Measurements from ENCODE around the gene ZSWIM6.

Gene ZSWIM6

GRCh38 chr5:61349935-61350334 is 17.9 kb downstream of the ZSWIM6 start:
- no peak overlapping the region for H3K4me3 Mint-ChIP-seq
- peaks cover 53% of the 10 kb centered on the region for H3K4me1 Mint-ChIP-seq (ENCODE audit: low read depth)
- H3K36me3 Mint-ChIP-seq (ENCODE audit: low read depth) = peaks cover 12% of the 10 kb centered on the region
- H3K27me3 Mint-ChIP-seq = no peaks in the 10 kb centered on the region
- no peaks in the 10 kb centered on the region for H3K9me3 Mint-ChIP-seq
- intact Hi-C loops (cut with micrococcal nuclease) = no loop called here
- H3K27ac Mint-ChIP-seq = no peak overlapping the region

DNA sequence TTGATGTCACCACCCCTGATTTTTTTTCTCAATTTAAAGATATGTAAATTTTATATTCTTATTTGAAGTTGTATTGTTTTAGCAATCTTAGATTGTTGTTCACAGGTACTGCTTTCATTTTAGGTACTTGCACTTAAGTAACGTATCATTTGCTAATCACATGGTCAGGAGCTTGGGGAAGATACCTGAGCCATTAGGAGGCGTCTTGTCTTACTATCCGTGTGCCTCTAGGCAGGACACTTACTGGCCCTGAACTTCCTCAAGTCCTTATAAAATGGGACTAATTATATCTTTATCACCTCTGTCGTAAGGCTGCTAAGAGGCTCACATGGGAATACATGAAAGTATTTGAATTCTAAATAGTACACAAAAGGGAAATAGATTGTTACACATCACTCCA is 18.5 kb downstream of the ZSWIM6 start:
- peaks cover 12% of the 10 kb centered on the region for H3K36me3 Mint-ChIP-seq (ENCODE audit: low read depth)
- H3K27me3 Mint-ChIP-seq = no peaks in the 10 kb centered on the region
- no peak overlapping the region for H3K27ac Mint-ChIP-seq
- H3K9me3 Mint-ChIP-seq = no peaks in the 10 kb centered on the region
- peaks cover 53% of the 10 kb centered on the region for H3K4me1 Mint-ChIP-seq (ENCODE audit: low read depth)
- H3K4me3 Mint-ChIP-seq = no peak overlapping the region
- intact Hi-C loops (cut with micrococcal nuclease) = no loop called here

GRCh38 chr5:61351733-61352132 is 19.7 kb downstream of the ZSWIM6 start:
- Mint-ChIP-seq H3K4me1 (ENCODE audit: low read depth) (peaks cover 48% of the 10 kb centered on the region), H3K27ac (no peak overlapping the region)

GRCh38 chr5:61352180-61352579 is 20.1 kb downstream of the ZSWIM6 start:
- intact Hi-C loops (cut with micrococcal nuclease) = no loop called here
- Mint-ChIP-seq H3K27ac (no peak overlapping the region), H3K4me3 (no peak overlapping the region), H3K4me1 (ENCODE audit: low read depth) (peaks cover 45% of the 10 kb centered on the region), H3K9me3 (peaks cover 4% of the 10 kb centered on the region), H3K36me3 (ENCODE audit: low read depth) (peaks cover 15% of the 10 kb centered on the region), H3K27me3 (no peaks in the 10 kb centered on the region)

More at GRCh38 chr5:61351733-61352132, 19.7 kb downstream of the ZSWIM6 start:
- intact Hi-C loops (cut with micrococcal nuclease) = no loop called here
- Mint-ChIP-seq H3K4me3 (no peak overlapping the region), H3K36me3 (ENCODE audit: low read depth) (peaks cover 13% of the 10 kb centered on the region), H3K27me3 (no peaks in the 10 kb centered on the region), H3K9me3 (no peaks in the 10 kb centered on the region)

DNA sequence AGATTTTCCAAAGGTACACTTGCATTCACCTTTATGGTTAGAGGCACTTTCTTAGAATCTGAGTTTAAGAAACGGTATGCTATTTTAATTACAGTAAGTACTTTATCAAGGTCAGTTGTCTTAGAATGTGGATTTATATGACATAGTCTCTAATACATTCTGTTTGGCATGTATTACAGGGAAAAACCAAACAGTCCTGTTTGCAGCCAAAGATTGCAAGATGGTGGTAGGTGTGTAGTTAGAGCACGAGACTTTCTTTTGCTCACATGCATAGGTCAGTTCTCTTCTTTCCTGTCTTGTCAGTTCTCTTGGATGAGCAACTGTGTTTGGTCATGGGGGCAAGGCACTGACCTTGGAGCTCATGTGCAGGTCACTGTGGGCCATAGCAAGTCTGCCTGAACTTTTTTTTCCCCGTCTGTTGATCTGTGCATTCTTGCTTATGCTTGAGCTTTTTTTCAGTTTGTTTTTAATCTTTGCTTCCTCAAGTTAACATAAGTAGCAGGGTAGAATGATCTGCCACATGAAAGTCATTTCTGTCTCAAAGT is 20.6 kb downstream of the ZSWIM6 start:
- Mint-ChIP-seq H3K9me3 (peaks cover 9% of the 10 kb centered on the region), H3K27ac (peak overlapping the region; percentile 18), H3K4me1 (ENCODE audit: low read depth) (peaks cover 40% of the 10 kb centered on the region), H3K36me3 (ENCODE audit: low read depth) (peaks cover 13% of the 10 kb centered on the region), H3K27me3 (no peaks in the 10 kb centered on the region), H3K4me3 (no peak overlapping the region)
- intact Hi-C loops (cut with micrococcal nuclease) = no loop called here

DNA sequence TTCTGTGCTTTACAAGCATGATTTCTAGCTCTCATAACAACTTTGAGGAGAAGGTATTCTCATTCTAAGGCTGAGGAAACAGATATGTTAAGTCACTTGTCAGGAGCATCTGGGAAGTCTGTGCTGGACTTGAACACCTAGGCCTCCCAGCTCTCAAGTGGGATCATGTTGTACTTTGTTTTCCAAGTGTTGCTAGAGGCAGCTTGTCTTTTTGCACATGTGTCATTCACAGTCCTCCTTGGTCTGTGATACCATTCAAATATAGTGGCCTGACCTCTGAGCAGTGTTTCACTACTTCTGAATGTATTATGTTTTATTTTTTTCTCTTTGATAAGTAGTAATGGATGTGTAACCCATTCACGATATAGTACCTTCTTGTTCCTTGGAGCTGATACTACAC is 21.2 kb downstream of the ZSWIM6 start:
- Mint-ChIP-seq H3K4me1 (ENCODE audit: low read depth) (peaks cover 42% of the 10 kb centered on the region), H3K4me3 (no peak overlapping the region), H3K27me3 (no peaks in the 10 kb centered on the region), H3K27ac (peak overlapping the region; percentile 18), H3K9me3 (peaks cover 15% of the 10 kb centered on the region), H3K36me3 (ENCODE audit: low read depth) (peaks cover 18% of the 10 kb centered on the region)
- intact Hi-C loops (cut with micrococcal nuclease) = no loop called here

DNA sequence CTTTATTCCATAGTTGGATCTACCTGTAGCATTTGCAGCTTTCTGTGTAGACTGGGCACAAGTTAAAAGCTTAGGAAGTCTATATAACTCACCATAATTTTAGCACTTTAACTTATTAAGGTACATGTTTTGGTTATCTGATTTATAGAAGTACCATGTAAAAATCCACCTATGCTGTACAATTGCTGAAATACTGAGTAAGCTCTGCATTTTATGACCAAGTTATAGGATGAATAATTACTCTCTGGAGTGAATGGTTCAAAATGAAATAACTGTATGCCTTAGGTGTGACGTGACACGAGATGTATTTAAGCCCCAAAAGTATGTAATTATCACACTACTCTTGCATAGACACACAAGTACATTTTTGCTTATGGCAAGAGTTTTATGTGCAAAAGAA is 22.1 kb downstream of the ZSWIM6 start:
- peaks cover 19% of the 10 kb centered on the region for H3K36me3 Mint-ChIP-seq (ENCODE audit: low read depth)

GRCh38 chr5:61357745-61358144 is 25.7 kb downstream of the ZSWIM6 start:
- H3K9me3 Mint-ChIP-seq = peaks cover 15% of the 10 kb centered on the region
- H3K27ac Mint-ChIP-seq = no peak overlapping the region
- peaks cover 42% of the 10 kb centered on the region for H3K36me3 Mint-ChIP-seq (ENCODE audit: low read depth)
- peaks cover 40% of the 10 kb centered on the region for H3K4me1 Mint-ChIP-seq (ENCODE audit: low read depth)
- no peaks in the 10 kb centered on the region for H3K27me3 Mint-ChIP-seq
- intact Hi-C loops (cut with micrococcal nuclease) = no loop called here
- no peak overlapping the region for H3K4me3 Mint-ChIP-seq

More for the DNA sequence above, 22.1 kb downstream of the ZSWIM6 start:
- peaks cover 15% of the 10 kb centered on the region for H3K9me3 Mint-ChIP-seq
- H3K4me1 Mint-ChIP-seq (ENCODE audit: low read depth) = peaks cover 39% of the 10 kb centered on the region
- no peak overlapping the region for H3K4me3 Mint-ChIP-seq
- no peaks in the 10 kb centered on the region for H3K27me3 Mint-ChIP-seq
- no peak overlapping the region for H3K27ac Mint-ChIP-seq
- intact Hi-C loops (cut with micrococcal nuclease) = no loop called here

DNA sequence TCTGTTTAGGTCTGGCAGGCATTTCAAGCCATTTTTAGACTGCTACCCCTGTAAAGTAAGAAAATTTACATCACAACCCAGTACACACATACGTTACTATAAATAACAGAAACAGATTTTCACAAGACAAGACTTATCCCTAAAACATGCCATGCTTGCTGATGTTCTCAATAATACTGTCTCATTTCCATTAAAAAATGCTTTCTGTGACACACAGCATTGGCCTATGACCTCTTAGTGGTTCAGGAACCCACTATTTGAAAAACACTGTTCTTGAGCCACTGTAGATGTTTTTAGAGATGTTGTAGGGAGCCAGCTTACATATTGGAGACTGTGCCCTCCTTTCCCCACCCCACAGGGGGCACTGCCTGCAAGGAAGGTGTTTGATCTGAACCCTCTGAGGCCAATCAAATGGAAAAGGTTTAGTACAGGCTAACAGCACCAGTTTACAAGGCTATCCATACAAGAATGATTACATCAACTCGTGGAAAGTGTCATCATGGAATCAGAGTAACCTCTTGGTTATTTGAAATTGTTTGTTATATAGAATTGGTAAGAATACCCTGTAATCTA is 30.8 kb downstream of the ZSWIM6 start:
- peaks cover 5% of the 10 kb centered on the region for H3K9me3 Mint-ChIP-seq
- intact Hi-C loops (cut with micrococcal nuclease) = no loop called here
- H3K4me3 Mint-ChIP-seq = no peak overlapping the region
- H3K36me3 Mint-ChIP-seq (ENCODE audit: low read depth) = peaks cover 56% of the 10 kb centered on the region
- H3K27ac Mint-ChIP-seq = no peak overlapping the region
- H3K4me1 Mint-ChIP-seq (ENCODE audit: low read depth) = peaks cover 66% of the 10 kb centered on the region
- no peaks in the 10 kb centered on the region for H3K27me3 Mint-ChIP-seq

DNA sequence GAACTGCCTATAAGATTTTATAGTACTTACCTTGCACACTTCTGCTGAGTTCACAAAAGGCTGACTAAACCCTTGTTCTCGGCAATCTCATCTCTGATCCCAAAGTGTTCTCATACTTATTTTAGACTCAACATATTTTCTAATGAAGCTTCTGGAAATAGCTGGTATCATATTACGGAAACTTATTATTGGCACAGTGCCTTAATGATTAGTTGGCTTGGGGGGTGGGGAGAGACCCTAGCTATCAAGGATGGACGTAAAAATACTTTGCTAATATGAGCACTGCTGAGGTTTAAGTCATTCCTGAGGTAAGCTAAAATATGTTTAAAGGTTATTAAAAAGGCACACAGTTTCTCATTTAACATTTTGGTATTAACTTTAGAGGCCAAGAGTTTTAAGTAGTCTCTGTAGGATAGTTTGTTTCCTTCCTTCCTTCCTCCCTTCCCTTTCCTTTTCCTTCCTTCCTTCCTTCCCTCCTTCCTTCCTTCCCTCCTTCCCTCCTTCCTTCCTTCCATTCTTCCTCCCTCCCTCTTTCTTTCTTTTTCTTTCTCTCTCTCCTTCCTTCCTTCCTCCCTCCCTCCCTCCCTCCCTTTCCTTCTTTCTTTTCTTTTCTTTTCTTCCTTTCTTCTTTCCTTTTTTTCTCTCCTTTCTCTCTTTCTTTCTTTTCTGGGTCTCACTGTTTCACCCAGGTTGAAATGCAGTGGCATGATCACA is 31.5 kb downstream of the ZSWIM6 start:
- peaks cover 63% of the 10 kb centered on the region for H3K4me1 Mint-ChIP-seq (ENCODE audit: low read depth)
- H3K4me3 Mint-ChIP-seq = no peak overlapping the region
- no peak overlapping the region for H3K27ac Mint-ChIP-seq
- no peaks in the 10 kb centered on the region for H3K9me3 Mint-ChIP-seq
- H3K27me3 Mint-ChIP-seq = no peaks in the 10 kb centered on the region
- H3K36me3 Mint-ChIP-seq (ENCODE audit: low read depth) = peaks cover 53% of the 10 kb centered on the region
- intact Hi-C loops (cut with micrococcal nuclease) = no loop called here

DNA sequence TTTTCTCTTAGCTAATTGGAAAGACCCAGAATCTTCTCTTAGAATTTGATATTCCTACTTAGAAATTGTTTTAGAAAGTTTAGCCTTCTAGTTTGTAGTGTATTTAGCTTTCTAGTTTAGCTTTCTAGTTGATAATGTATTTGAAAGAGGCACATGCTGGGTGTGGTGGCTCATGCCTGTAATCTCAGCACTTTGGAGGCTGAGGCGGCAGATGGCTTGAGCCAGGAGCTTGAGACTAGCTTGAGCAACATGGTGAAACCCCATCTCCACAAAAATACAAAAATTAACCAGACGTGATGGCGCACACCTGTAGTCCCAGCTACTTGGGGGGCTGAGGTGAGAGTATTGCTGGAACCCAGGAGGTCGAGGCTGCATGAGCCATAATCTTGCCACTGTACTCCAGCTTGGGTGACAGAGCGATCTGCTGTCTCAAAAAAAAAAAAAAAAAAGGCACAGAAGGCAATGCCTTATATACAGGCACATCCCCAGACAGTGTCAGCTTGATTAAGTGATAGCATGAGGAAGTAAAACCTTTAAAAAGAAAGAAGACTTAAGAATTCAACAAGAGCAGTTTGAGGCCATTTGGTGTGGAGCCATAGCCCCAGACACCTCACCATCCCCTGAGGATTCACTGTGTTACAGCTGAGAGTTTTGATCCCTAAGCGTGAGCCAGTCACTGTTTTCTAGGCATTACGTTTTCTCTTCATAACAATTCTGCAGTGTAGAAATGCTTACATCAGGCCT is 34.6 kb downstream of the ZSWIM6 start:
- Mint-ChIP-seq H3K4me1 (ENCODE audit: low read depth) (peaks cover 37% of the 10 kb centered on the region), H3K4me3 (no peak overlapping the region), H3K9me3 (no peaks in the 10 kb centered on the region), H3K36me3 (ENCODE audit: low read depth) (peaks cover 39% of the 10 kb centered on the region), H3K27me3 (no peaks in the 10 kb centered on the region), H3K27ac (no peak overlapping the region)
- intact Hi-C loops (cut with micrococcal nuclease) = no loop called here

GRCh38 chr5:61370506-61370905 is 38.4 kb downstream of the ZSWIM6 start:
- Mint-ChIP-seq H3K27ac (no peak overlapping the region), H3K4me3 (no peak overlapping the region), H3K9me3 (no peaks in the 10 kb centered on the region), H3K27me3 (no peaks in the 10 kb centered on the region), H3K4me1 (ENCODE audit: low read depth) (peaks cover 25% of the 10 kb centered on the region), H3K36me3 (ENCODE audit: low read depth) (peaks cover 46% of the 10 kb centered on the region)
- intact Hi-C loops (cut with micrococcal nuclease) = no loop called here

DNA sequence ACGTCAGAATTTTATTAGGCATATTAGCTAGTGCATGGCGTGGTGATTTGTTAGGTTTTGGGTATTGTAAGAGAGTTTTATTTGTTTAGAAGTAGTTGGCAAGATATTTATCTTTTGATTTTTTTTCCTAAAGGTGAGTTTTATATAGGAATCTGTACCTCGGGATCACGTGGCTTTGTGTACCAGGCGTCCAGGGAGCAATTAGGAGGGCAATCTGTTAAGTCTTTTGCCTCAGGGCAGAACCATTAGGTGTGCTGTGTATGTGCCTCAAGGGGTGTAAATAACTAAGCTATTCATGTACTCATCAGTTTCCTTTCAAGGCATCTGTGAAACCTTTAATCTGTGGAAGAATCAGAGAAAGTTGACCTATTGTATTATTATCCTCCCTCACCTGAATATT is 39.4 kb downstream of the ZSWIM6 start:
- H3K36me3 Mint-ChIP-seq (ENCODE audit: low read depth) = peaks cover 40% of the 10 kb centered on the region
- H3K4me1 Mint-ChIP-seq (ENCODE audit: low read depth) = peaks cover 16% of the 10 kb centered on the region
- H3K4me3 Mint-ChIP-seq = no peak overlapping the region
- H3K27ac Mint-ChIP-seq = no peak overlapping the region
- H3K9me3 Mint-ChIP-seq = no peaks in the 10 kb centered on the region
- intact Hi-C loops (cut with micrococcal nuclease) = no loop called here
- no peaks in the 10 kb centered on the region for H3K27me3 Mint-ChIP-seq

GRCh38 chr5:61379677-61380076 is 47.6 kb downstream of the ZSWIM6 start:
- Mint-ChIP-seq H3K9me3 (no peaks in the 10 kb centered on the region), H3K4me1 (ENCODE audit: low read depth) (no peaks in the 10 kb centered on the region), H3K36me3 (ENCODE audit: low read depth) (peaks cover 34% of the 10 kb centered on the region), H3K27ac (no peak overlapping the region), H3K27me3 (no peaks in the 10 kb centered on the region), H3K4me3 (no peak overlapping the region)
- intact Hi-C loops (cut with micrococcal nuclease) = loop anchor here (10.0 kb wide), 1 partner anchor 415 kb away; no protein-coding TSS in a partner anchor

Data from dendritic cell treated with granulocyte-macrophage colony-stimulating factor and Interleukin-4, amounts not matched to agents 40 ng/mL and 50 ng/mL, for 4 days (primary cell).